Stimulated activated effector memory CD8-positive, alpha-beta T cell treated with anti-CD3 and anti-CD28 coated beads, Interleukin-12 subunit alpha, Interleukin-12 subunit beta, amount 100 ng/mL, for 72 hours (primary cell): Measurements from ENCODE around the gene GGT5.
"Not testable (repeated sequence)": the region's sequence is repeated elsewhere in the genome, so short reads cannot be mapped to it uniquely, and the experiment has no call there.

ENCODE experiments used
- ATAC-seq: fragments of 150-1000 bp; cut with Tn5 transposase; 2 replicates; pipeline ENCODE4 v1.10.0; 2021
- DNase-seq, 2 donors: peaks; one replicate each; pipeline ENCODE4 v3.0.0; 2021 to 2022; ENCODE audit warnings: low spot score in 2 of 2
- H3K27ac Mint-ChIP-seq: one replicate; pipeline ENCODE4 v1.8.0; 2022; ENCODE audit warnings: mild to moderate bottlenecking, mixed read lengths
- H3K36me3 Mint-ChIP-seq: one replicate; pipeline ENCODE4 v1.8.0; 2022; ENCODE audit warnings: mild to moderate bottlenecking, mixed read lengths
- H3K4me1 Mint-ChIP-seq: one replicate; pipeline ENCODE4 v1.8.0; 2022; ENCODE audit warnings: mixed read lengths
- H3K4me3 Mint-ChIP-seq: one replicate; pipeline ENCODE4 v1.8.0; 2022; ENCODE audit warnings: mild to moderate bottlenecking, mixed read lengths
- H3K9me3 Mint-ChIP-seq: one replicate; pipeline ENCODE4 v1.8.0; 2022; ENCODE audit warnings: mixed read lengths

Gene GGT5

GRCh38 chr22:24207264-24208011 lies 37.4 kb downstream of the GGT5 start:
- H3K27ac Mint-ChIP-seq = peak overlapping the region; percentile 14
- no peaks in the 10 kb centered on the region for H3K36me3 Mint-ChIP-seq
- H3K9me3 Mint-ChIP-seq = no peaks in the 10 kb centered on the region
- ATAC-seq (no peak), DNase-seq (no peak)
- H3K4me1 Mint-ChIP-seq = peaks cover 11% of the 10 kb centered on the region
- no peak overlapping the region for H3K4me3 Mint-ChIP-seq

GRCh38 chr22:24206460-24207263 lies 38.2 kb downstream of the GGT5 start:
- peaks cover 11% of the 10 kb centered on the region for H3K4me1 Mint-ChIP-seq
- ATAC-seq, DNase-seq, H3K9me3 Mint-ChIP-seq, H3K4me3 Mint-ChIP-seq, H3K36me3 Mint-ChIP-seq: not testable (repeated sequence)
- peak overlapping the region; percentile 14 for H3K27ac Mint-ChIP-seq

- Mint-ChIP-seq H3K4me3 (no peak overlapping the region), H3K36me3 (no peaks in the 10 kb centered on the region), H3K27ac (no peak overlapping the region)
Measured at GRCh38 chr22:24205438-24206195, 39.3 kb downstream of the GGT5 start.

GRCh38 chr22:24203856-24204255 lies 41.0 kb downstream of the GGT5 start:
- not testable (repeated sequence) for H3K36me3 Mint-ChIP-seq, H3K27ac Mint-ChIP-seq, H3K4me3 Mint-ChIP-seq, H3K9me3 Mint-ChIP-seq, DNase-seq, ATAC-seq
- H3K4me1 Mint-ChIP-seq = peaks cover 11% of the 10 kb centered on the region

More at GRCh38 chr22:24205438-24206195, 39.3 kb downstream of the GGT5 start:
- DNase-seq (no peak), ATAC-seq (no peak)
- Mint-ChIP-seq H3K9me3 (no peaks in the 10 kb centered on the region), H3K4me1 (peaks cover 11% of the 10 kb centered on the region)

- H3K4me3 Mint-ChIP-seq = no peak overlapping the region
- peaks cover 8% of the 10 kb centered on the region for H3K4me1 Mint-ChIP-seq
Measured at GRCh38 chr22:24201681-24202614, 42.9 kb downstream of the GGT5 start.

GRCh38 chr22:24200619-24201212 lies 44.2 kb downstream of the GGT5 start:
- Mint-ChIP-seq H3K36me3 (no peaks in the 10 kb centered on the region), H3K9me3 (no peaks in the 10 kb centered on the region), H3K4me3 (no peak overlapping the region), H3K4me1 (peaks cover 8% of the 10 kb centered on the region), H3K27ac (no peak overlapping the region)
- DNase-seq = no peak
- peak; percentile 57 for ATAC-seq

More at GRCh38 chr22:24201681-24202614, 42.9 kb downstream of the GGT5 start:
- ATAC-seq (no peak), DNase-seq (no peak)
- no peak overlapping the region for H3K27ac Mint-ChIP-seq
- no peaks in the 10 kb centered on the region for H3K9me3 Mint-ChIP-seq
- no peaks in the 10 kb centered on the region for H3K36me3 Mint-ChIP-seq

- no peak overlapping the region for H3K4me3 Mint-ChIP-seq
Measured at GRCh38 chr22:24198682-24199052, 46.2 kb downstream of the GGT5 start.

GRCh38 chr22:24191893-24192292 lies 53.0 kb downstream of the GGT5 start:
- no peaks in the 10 kb centered on the region for H3K36me3 Mint-ChIP-seq
- H3K9me3 Mint-ChIP-seq = no peaks in the 10 kb centered on the region
- H3K27ac Mint-ChIP-seq = no peak overlapping the region
- H3K4me3 Mint-ChIP-seq = no peak overlapping the region
- ATAC-seq = no peak
- no peaks in the 10 kb centered on the region for H3K4me1 Mint-ChIP-seq
- no peak for DNase-seq

More at GRCh38 chr22:24198682-24199052, 46.2 kb downstream of the GGT5 start:
- no peak for ATAC-seq
- no peaks in the 10 kb centered on the region for H3K36me3 Mint-ChIP-seq
- no peak for DNase-seq
- H3K4me1 Mint-ChIP-seq = peaks cover 8% of the 10 kb centered on the region
- no peaks in the 10 kb centered on the region for H3K9me3 Mint-ChIP-seq
- no peak overlapping the region for H3K27ac Mint-ChIP-seq

GRCh38 chr22:24191381-24191841 lies 53.5 kb downstream of the GGT5 start:
- peak overlapping the region; percentile 41 for H3K27ac Mint-ChIP-seq
- H3K9me3 Mint-ChIP-seq = no peaks in the 10 kb centered on the region
- H3K4me1 Mint-ChIP-seq = no peaks in the 10 kb centered on the region

GRCh38 chr22:24190596-24191208 lies 54.2 kb downstream of the GGT5 start:
- Mint-ChIP-seq H3K4me1 (no peaks in the 10 kb centered on the region), H3K27ac (peak overlapping the region; percentile 41), H3K4me3 (no peak overlapping the region), H3K9me3 (no peaks in the 10 kb centered on the region), H3K36me3 (no peaks in the 10 kb centered on the region)
- DNase-seq (no peak), ATAC-seq (no peak)

More at GRCh38 chr22:24191381-24191841, 53.5 kb downstream of the GGT5 start:
- H3K4me3 Mint-ChIP-seq = no peak overlapping the region
- H3K36me3 Mint-ChIP-seq = no peaks in the 10 kb centered on the region
- DNase-seq = no peak
- ATAC-seq = peak; percentile 28

GRCh38 chr22:24190159-24190540 lies 54.7 kb downstream of the GGT5 start:
- H3K27ac Mint-ChIP-seq = no peak overlapping the region
- no peaks in the 10 kb centered on the region for H3K36me3 Mint-ChIP-seq
- ATAC-seq (no peak), DNase-seq (no peak)
- no peak overlapping the region for H3K4me3 Mint-ChIP-seq
- H3K4me1 Mint-ChIP-seq = no peaks in the 10 kb centered on the region
- no peaks in the 10 kb centered on the region for H3K9me3 Mint-ChIP-seq

- Mint-ChIP-seq H3K9me3 (no peaks in the 10 kb centered on the region), H3K4me1 (no peaks in the 10 kb centered on the region), H3K4me3 (no peak overlapping the region), H3K27ac (no peak overlapping the region), H3K36me3 (no peaks in the 10 kb centered on the region)
- DNase-seq = peak in 1 of 2 donors; percentile 80
- peak; percentile 58 for ATAC-seq
Measured at GRCh38 chr22:24189249-24190158, 55.4 kb downstream of the GGT5 start.

- no peak for ATAC-seq
- Mint-ChIP-seq H3K4me1 (no peaks in the 10 kb centered on the region), H3K36me3 (peaks cover 6% of the 10 kb centered on the region), H3K27ac (no peak overlapping the region), H3K4me3 (no peak overlapping the region), H3K9me3 (no peaks in the 10 kb centered on the region)
- DNase-seq = no peak
Measured at GRCh38 chr22:24188705-24189248, 56.1 kb downstream of the GGT5 start.
